GF-D8 (cell line): ENCODE data around the gene CELF1.

Experiments
- DNase-seq: peaks from one replicate; lab custom pipeline; 2025; lab: John Stamatoyannopoulos, UW

Gene CELF1

GRCh38 chr11:47509077-47509536, 43.8 kb downstream of the CELF1 start:
- no peak for DNase-seq

DNA sequence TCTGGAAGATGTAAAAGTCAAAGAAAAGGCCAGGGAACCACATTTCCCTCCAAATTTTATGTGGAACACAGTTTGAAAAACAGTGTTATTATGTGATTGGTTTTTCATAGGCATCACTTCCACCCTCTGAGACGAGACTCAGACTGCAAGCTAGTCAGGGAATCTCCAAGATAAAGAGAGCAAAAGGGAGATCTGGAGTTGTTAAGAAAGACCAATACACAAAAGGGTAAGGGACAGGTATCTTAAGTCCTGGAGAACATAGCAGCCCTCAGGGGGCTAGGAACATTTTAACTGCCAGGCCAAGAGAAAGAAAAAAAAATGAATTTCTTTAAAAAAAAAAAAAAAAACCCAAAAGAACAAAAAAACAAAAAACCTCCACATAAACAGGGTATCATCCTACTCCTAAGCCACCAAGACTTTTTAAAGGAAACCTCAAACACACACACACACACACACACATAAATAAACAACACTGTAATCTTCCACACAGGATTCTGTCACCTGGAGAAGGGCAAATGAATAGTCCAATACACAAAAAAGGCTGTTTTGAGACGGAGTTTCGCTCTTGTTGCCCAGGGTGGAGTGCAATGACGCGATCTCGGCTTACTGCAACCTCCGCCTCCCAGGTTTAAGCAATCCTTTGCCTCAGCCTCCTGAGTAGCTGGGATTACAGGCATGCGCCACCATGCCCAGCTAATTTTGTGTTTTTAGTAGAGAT, 44.5 kb downstream of the CELF1 start:
- DNase-seq, result no peak

DNA sequence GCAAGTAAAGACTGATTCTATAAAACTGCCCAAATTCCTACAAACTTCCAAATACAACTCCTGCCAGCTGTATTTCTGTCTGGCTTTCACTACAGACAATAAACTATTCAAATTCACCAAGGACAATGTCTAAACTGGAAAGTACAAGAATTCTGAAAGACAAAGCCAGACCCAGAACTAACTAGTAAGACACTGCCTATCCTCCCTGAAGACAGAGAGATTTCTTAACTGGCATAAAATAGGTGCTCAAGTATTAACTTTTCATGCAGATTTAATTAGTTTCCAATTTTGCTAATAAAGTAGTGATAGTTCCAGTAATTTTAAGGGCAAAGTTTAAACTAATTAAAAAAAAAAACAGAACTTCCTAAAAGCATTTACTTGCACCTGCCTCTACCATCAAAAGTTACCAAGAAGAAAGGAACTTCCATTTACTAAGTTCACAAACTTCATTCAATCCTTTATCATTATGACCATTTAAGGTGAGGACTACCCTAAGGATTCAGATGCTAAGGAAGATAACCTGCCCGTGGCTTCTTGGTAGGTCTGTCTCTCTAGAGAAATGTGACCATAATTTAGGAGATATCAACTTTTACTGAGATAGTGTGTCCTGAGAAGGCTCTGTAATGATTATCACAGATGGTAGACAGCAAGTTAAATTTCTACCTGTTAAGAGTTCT, 45.2 kb downstream of the CELF1 start:
- no peak for DNase-seq

DNA sequence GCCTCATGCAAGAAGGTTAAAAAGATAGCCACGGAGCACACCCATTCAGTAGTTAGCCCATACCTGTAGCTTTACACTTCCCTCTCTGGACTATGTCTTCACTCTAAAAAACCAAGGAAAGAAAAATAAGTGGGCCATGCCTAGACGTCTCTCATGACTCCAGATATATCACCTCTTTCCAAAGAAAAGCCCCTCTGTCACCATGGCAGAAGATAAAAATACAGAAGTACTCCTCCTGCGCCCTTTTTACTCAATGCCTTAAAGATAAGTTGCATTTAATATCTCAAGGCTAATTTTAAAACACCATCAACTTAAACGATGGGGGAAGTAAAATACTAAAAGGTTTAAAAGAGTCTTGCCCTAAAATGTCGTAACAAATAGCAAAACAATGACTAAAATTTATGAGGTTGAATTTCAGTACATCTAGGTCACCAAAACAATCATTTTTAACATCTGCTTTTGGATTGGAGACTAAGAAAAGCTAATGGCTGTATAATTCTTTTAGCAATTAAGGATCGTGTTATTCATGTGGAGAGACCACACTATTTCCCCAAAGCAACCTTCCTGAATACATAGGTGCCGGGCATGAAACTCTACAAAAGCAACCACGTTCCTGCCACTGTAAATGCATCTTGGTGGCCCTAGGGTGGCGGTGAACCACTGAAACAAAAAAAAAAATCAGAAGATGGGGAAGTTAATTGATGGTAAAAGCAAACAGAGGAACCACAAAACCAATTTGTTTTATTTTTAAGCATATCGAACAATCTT, 46.0 kb downstream of the CELF1 start:
- no peak for DNase-seq

- no peak for DNase-seq
Measured at GRCh38 chr11:47506373-47506772, 46.6 kb downstream of the CELF1 start.

DNA sequence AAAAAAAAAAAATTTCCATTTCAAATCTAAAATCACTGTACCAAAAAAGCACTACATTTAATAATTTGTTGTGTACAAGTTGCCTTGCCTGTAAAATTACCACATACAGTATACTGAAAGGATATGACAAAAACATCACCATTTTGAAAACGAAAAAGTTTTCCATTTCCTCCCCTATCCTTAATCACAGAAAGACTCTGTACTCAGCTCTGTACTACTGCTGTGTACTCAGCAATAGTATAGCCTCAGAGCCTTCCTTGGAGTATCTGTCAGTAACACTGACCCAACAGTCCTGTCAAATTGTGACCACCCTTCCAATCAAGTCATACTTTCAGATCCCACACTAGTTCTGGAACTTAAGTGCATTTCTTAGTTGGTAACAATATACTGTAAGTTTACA, 48.0 kb downstream of the CELF1 start:
- DNase-seq, result no peak

- no peak for DNase-seq
Measured at GRCh38 chr11:47503227-47503626, 49.7 kb downstream of the CELF1 start.

DNA sequence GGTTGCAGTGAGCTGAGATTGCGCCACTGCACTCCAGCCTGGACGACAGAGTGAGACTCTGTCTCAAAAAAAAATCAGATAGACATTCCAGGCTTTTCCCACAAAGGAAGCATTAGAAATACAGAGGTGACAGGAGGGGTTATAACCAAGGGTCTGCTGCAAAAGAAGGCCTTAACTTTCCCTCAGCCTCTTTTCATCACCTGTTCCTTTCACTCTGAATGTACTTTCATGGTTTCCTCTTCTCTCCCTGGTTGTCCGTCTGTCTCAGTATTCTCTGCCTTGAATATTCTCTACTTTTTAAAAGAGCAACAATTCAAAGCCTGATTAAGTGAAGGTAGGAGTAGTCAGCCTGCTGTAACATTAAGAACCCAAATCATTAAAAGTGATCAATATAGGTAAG, 50.2 kb downstream of the CELF1 start:
- DNase-seq, result no peak

DNA sequence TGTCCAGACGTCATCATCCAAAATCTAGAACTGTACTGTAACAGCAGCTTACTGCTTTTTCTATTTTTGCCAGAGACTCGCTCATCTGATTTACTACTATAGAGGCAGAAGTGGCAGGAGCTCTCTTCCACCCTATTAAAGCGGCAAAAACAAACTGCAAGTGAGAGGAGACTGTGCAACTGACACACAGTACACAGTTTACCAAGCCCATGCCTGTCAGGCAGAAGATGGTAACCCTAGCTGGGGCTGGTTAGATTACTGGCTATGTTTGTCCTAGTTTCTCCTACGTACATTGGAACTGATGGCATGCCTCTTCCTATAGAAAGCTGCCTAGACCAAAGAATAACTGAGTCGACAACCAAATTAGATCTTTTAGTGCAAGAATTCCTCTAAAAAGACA, 51.8 kb downstream of the CELF1 start:
- DNase-seq, result no peak

- no peak for DNase-seq
Measured at GRCh38 chr11:47500121-47500520, 52.8 kb downstream of the CELF1 start.

DNA sequence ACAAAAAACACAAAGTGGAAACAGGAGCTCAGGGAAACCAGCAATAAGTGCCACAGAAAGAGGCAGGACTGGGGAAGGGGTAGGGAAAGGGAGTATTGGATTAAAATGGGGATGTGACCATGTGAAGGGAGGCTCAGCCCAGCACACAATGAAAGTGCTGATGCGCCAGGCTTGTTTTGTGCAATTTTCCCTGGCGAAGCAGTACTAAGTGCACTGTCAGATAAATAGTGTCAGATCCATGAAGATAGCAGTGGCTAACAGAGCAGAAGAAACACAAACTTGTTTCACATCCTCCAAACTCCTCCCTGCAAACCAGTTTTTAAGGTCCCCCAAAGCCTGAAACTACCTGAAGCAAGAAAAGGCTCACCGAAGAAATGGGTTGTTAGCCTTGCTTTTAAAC, 53.3 kb downstream of the CELF1 start:
- DNase-seq, result no peak

- no peak for DNase-seq
Measured at GRCh38 chr11:47499161-47499560, 53.8 kb downstream of the CELF1 start.

GRCh38 chr11:47498584-47499152, 54.3 kb downstream of the CELF1 start:
- DNase-seq, result no peak

DNA sequence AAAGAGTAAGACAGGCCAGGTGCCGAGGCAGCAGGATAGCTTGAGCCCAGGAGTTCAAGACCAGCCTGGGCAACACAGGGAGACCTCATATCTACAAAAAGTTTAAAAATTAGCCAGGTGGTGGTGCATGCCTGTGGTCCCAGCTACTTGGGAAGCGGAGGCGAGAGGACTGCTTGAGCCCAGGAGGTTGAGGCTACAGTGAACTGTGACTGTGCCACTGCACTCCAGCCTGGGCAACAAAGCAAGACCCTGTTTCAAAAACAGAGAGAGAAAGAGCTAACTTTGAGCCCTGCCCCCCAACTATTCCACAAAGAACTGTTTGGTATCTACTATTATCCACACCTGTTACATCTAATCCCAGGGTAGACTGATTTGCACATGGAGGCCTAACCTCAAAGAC, 54.8 kb downstream of the CELF1 start:
- no peak for DNase-seq

DNA sequence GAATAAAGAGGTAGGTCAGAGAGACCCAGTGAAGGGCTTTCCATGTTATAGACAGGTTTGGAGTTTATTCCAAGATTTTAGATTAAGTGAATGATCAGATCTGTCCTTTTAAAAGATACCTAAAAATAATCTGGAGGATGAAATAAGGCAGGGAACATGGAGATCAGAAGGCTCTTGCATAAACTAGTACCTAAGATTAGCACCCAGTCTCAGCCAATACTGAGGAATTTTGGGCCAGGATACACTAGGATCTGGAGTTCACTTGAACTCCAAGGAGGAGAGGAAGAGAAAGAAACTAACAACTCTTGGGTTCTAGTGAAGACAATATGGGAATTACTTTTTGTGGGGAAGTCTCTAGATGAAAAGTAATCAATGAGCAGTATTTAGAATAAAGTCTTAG, 56.1 kb downstream of the CELF1 start:
- no peak for DNase-seq

DNA sequence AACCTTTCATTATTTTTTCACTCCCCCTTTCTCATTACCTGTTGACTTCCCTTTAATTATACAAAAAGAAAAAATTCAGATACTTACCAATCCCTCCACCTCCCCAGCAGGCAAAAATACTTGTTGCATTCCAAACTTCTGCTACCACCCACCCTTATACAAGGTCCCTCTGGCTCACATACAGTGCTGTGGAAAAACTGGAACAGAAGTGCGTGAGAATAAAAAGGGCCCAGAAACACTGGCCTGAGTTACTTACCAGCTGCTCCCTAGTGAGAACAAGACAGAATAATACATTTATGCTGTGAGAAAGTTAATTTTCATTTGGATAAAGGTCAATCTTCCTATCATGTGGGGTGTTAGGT, 57.1 kb downstream of the CELF1 start:
- no peak for DNase-seq

DNA sequence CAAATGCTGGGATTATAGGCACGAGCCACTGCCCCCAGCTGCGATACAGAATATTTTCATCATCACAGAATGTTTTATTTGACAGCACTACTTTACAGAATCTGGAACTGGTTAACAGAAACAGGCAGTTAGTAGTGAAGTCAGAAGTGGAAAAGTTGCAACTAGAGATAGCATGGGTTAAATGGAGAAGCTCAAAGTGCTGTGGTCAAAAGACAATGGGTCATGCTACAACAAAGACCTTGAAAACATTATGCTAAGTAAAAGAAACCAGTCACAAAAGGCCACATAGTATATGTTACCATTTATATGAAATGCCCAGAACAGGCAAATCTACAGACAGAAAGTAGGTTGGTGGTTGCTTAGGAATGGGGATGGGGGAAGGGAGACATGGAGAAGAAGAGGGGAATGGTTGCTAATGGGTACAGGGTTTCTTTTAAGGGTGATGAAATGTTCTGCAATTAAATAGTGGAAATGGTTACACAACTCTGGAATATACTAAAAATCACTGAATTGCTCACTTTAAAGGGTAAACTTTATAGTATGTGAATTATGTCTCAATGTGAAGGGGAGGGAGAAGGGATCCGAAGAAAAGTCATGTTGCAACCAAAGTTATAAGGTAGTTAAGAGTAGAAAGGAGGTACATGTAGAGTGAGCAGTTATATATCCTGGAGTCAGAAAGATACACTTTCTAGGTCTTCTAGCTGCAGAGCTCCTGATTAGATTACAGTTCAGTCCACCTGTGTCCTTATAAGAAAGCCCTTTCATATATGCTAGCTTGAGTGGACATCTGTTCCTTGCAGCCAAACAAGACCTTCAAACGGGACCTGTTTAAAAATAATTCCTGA, 57.7 kb downstream of the CELF1 start:
- no peak for DNase-seq

- no peak for DNase-seq
Measured at GRCh38 chr11:47489395-47489755, 63.6 kb downstream of the CELF1 start.

- no peak for DNase-seq
Measured at GRCh38 chr11:47488674-47489394, 64.1 kb downstream of the CELF1 start.

DNA sequence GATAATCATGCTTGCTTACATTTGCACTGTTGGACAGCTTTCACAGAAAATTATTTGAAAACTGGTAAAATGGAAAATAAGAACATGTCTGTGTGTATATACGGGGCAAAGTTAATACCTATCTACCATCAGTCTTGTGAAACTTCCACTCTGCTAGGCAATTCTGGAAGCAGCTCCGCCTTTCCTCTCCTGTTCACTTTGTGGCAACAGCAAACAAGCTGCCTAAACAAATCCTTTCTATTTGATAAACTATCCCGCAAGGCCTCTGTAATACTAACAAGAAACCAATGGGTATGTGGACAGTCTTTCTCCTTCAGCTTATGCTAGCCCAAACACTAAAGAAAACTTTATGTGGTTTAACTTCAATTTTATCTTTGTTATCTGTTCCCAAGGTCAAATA, 64.8 kb downstream of the CELF1 start:
- DNase-seq, result no peak

- DNase-seq, result no peak
Measured at GRCh38 chr11:47487421-47487820, 65.5 kb downstream of the CELF1 start.
